RKO (cell line): ENCODE data around the gene SPAG5.
"Not testable (repeated sequence)": the region's sequence is repeated elsewhere in the genome, so short reads cannot be mapped to it uniquely, and the experiment has no call there.

Experiments
- DNase-seq: peaks from one replicate; pipeline ENCODE4 v3.0.0-alpha.2; 2016; ENCODE audit warnings: low spot score

SPAG5 gene

DNA sequence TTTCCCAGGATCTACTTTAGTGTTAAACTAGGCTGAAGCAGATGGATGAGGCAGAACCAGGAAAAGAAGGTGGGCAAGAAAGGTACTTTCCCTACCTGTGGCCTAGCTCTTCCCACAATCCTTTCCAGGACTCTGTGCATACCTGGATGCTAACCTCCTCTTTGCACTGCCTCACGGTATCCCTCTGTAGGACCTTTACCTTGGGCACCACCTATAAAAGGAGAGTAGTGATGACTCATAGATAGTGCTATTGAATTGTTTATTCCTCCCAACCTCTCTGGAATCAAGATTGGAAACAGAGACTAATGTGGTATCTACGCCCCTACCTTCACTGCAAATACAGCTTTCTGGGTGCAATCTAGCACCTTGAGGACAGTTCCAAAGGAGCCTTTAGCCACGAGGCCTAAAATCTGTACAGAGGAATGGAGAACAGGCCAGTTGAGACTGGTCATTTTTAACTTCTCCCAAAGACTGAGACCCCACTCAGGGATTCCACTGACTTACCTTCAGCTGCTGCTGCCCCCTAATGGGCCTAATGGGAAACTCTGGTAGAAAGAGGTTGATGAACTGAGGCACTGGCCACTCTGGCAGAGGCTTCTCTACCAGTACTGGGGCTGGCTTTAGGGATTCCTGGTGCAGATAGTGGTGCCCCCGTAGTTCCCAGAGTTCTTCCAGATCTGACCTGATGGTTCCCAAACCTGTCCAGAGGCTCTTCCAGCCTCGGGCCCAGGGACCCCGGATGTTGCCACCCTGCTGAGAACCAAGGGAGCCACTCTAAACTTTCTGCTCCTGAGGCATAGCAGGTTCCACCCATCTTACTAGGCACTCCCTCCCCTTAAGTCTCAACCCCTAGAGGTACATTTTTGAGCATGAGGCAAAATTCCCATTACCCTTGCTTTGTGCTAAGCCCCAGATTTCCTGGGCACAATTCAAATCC lies 14.4 kb upstream of the SPAG5 start:
- DNase-seq = peak; percentile 18

DNA sequence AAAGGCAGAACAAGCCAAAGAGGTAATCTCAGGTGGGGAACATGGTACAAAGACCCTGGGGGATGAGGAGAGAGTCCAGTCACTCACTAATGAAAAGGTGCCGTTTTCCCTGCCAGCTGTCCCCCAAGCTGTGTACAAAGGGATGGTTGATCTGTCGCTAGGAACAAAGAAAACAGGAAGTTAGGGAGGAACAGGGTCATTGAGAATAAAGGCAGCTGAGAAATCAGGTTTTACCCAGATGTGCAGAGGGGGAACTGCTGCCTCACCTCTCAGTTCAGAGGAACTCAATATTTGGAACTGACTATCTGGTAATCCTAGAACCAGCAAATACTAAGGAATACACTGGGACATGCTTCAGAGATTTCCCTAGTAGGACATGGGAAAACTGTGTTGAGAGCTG lies 13.7 kb upstream of the SPAG5 start:
- no peak for DNase-seq

DNA sequence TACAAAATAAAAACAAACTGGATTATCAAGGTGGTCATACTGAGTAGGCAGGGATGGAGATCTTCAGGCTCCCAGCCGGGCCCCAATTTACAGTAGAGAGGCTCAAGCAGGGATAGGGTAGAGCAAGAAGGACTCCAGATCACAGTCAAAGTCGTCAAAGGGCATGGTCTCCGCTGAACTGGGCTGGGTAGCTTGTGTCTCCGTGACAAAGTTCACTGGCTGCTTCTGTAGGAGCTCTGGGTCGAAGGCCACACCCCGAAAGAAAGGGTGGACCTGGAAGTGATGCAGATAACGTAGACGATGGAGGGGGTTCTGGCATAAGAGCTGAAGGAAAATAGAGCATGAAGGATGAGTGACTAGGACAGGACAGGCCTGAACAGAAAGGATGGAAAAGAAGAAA lies 11.6 kb upstream of the SPAG5 start:
- no peak for DNase-seq

DNA sequence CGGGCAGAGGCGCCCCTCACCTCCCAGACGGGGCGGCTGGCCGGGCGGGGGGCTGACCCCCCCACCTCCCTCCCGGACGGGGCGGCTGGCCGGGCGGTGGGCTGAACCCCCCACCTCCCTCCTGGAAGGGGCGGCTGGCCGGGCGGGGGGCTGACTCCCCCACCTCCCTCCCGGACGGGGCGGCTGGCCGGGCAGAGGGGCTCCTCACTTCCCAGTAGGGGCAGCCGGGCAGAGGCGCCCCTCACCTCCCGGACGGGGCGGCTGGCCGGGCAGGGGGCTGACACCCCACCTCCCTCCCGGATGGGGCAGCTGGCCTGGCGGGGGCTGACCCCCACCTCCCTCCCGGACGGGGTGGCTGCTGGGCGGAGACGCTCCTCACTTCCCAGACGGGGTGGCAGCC lies 5.2 kb upstream of the SPAG5 start:
- not testable (repeated sequence) for DNase-seq

DNA sequence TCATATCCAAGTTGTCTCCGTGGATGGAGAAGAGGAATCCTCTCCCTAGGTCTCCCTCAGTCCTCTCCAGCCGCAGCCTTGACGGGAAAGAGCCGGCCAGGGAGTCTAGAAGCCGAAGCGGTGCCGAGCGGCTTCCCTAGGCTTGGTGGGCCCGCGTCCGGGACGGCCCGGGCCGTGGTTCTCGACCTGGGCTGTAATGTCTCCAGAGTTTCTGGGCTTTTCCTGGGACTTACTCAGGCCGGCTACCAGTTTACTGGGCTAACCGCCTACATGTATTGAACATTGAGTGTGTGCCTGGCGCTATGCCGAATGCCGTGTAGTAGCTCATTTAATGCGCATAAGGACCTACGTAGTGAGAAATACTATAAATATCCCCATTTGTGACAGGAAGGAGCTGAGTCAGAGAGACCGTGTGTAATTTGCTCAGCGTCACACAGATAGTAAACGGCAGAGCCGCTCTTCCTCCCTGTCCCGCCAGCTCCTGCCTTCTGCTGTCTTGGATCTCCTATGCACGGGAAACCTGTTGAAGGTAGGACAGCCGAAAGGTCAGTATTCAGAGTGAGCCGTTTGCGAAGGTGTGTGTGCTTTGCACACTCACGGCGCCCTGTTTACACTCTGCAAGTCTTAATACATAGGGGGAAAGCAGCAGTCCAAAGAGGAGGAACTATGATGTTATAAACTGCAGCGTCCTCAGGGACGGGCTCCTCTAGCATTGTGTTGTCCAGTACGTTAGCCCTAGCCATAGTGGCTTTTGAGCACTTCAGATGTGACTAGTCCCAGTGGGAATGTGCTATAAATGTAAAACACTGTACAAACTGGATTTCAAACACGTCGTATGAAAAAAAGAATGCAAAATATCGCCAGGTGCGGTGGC lies 723 bp upstream of the SPAG5 start:
- peak; percentile 100 for DNase-seq

DNA sequence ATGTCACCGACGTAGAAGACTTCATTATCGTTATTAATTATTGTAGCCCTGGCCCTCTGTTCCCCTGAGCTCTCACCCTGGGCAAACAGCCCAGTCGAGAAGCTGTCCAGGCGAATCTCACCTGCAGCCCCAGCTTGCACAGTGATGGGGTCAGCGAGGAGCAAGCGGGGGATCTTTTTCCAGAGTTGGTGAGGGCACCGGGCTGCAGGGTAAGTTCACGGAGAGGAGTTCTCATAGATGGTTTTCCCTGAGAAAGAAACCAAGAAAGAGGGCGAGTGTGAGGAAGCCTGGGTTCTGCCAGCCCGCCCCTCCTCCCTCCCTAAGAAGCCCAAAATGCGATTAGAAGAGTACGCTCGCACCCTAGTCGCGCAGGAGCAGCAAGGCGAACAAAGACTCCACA lies 436 bp downstream of the SPAG5 start:
- DNase-seq = peak; percentile 2

DNA sequence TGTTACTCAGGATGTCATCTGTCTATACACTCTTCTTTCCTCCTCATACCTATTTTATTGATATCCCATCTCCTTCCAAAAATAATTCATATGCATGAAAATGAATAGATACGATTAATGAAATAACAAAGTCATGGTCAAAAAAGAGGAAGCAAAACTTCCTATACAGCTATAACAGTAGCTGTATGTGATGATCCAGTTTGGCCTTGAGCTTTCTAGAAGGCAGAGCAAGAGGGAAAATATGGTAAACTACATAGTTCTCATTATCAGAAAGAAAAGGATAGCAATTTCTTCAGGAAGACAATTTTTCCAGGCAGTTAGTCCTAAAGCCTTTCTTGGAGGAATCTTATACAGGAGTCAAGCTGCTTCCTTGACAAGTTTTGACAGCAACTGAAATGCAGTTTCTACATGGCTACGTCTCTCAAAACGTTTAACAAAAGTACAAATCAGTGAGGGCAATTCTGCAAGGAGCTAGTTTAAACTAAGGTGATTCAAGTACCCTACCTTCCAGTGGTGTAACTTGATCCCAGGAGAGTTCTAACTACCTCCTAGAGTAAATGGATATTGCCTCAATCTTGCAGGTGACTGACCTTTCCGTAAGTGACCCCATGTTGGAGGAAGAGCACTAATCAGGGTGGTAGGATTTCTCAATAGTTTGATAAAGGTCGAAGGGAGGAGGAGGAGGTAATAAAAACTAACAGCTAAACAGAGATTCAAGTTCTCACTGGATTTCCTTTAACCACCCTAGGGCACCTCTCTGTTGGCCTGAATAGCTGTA lies 1.0 kb downstream of the SPAG5 start:
- no peak for DNase-seq

DNA sequence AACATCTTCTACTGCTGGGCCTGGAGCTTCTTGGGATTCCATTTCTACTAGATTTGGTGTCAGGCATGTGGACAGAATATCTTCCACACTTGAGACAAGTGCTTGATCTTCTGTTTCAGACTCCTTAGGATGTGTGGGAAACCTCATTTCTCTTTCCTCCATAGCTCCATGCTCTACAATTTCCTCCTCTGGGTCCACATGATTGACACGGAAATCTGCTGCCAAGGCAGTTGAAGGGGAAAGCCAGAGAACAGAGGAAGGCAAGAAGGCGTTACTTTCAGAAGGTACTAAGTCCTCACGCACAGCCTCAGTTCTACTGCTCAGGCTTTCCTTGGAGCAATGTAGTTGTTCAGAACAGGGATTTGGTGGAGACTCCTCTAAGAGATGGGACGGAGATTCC lies 6.6 kb downstream of the SPAG5 start:
- DNase-seq = no peak

DNA sequence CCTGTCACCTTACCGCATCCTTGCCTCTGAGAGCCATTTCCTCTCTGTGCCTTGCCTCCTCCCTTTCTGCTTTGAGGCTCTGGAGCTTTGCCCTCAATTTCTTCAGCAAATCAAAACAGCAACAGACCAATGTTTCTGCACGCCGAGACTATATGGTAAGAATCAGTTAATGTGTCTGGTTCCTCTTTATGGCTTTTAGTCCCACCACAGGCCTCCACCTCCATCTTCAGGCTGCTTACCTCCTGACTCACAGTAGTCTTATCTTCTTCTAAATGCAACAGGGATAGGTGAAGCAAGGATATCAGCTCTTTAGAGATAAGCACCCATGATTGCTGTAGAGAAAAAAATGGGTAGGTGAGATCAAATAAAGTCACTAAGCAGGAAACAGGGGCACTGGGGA lies 13.0 kb downstream of the SPAG5 start:
- DNase-seq = no peak

DNA sequence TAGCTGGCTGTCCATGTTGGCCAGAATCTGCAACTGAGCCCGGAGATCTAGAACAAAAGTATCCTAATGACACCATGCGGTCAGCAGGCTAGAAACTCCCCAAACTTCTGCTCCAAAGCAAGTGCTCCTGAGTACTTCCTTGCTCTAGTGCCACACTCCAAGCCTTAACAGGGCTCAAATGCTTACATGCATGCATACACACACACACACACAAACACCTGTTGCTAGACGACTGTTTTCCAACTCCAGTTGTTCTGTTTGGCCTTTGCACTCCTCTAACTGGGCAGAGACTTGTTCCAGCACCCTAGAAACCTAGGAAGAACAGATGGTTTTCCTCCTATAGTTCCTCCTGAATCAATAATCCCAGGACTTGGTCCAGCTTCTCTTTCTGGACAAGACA lies 14.4 kb downstream of the SPAG5 start:
- no peak for DNase-seq

DNA sequence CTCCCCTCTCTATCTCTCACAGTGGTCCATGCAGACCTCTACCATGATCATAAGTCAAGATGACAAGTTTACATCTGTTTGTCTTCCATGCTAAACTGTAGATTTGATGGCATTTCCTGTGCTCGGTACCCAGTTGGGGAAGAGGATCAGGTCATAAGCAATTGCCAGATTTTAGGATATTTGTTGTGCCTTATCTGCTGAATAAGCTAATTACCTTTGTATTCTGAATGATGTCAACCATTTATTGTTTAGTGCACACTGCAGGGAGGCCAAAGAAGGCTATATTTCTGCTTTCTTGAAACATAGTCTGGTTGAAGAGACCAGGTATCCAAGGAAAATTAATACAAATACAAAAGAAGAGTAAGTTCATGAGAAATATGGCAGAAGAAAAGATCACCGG lies 16.3 kb downstream of the SPAG5 start:
- DNase-seq = no peak

DNA sequence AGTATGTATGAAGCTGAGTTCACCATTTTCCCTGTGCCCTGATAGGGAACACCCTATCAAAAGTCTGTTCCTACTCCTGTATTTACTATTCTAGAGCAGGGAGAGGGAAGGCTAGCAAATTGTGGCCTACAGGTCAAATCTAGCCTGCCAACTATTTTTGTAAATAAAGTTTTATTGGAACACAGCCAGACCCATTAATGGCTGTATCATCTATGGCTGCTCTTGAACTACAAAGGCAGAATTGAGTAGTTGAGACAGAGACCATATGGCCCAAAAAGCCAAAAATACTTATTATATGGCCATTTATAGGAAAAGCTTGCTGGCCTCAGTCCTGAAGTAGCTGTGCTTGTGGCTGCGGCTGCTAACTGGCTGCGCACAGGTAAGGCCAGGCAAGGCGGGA lies 17.9 kb downstream of the SPAG5 start:
- DNase-seq = no peak

DNA sequence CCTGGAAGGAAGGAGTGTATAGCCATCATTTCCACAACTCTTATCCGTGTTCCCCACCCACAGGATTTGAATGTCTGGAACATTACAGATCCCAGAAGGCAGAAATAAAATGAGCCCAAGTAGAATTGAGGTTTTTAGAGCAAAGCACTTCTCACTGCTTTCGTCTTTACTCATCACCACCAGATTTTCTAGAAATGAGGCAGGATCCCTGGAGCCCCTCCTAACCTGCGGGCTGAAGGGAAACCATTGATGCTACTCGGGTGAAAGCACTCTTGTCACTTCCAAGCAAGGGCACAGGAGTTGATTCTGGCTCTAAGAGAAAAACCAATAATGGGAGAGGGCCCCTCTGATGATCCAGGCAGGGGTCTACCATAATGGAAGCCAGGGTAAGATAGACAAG lies 19.3 kb downstream of the SPAG5 start:
- no peak for DNase-seq

DNA sequence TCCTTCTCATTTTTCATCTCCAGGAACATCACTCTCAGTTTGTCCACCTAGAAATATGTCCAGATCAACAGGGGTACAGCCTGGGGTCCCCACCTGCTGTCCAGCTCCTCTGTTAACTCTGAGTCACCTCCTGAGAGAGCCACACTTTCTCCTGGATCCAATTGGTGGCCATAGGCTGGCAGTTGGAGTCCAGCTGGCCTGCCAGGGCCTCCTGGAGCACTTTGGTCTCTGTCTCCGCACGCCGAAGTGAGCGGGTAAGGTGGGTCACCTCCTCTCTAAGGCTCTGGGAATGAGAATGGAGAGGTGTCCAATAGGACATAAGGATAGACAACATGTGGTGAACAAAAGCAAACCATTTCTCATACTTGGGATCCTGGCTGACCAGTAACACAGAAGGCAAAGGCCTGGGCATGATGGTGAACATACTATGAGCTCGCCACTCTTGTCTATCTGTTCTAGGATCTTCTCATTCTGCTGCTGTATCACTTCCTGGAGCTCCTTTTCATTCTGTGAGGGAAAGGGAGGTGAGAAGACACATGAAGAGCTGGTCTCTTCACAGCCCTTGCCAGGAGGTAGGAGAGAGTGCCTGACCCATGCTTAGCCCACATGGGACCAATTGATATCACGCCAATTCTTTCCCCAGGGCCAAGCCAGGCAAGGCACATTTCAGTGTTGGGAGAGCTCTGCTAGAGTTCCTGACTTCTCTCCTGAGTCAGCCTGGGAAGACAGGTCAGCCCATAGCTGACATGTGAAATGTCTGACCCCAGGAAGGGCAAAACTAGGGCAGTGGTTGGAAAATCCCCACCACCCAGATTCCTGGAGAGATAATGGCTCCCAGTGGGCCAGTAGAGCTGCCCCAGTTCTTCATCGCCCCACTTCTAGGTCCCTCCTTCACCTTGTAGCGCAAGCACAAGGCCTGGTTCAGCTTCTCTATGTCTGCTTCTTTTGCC lies 20.3 kb downstream of the SPAG5 start:
- DNase-seq = no peak

DNA sequence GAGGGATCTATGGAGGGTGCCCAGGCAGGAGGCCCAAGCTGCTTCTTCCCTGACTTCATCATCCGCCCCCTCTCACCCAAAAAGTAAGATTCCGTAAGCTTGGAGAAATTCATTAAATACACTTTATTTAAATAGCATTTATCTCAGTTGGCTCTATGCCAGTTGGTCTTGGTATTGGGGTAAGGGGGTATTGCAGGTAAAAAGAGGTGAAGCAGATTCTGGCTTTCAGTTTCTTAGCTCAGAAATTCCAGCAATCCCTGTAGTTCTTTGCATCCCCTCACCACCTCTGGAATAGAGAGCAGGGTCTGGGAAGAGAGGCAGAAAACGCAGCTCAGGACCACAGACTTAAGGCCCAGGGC lies 21.4 kb downstream of the SPAG5 start:
- DNase-seq = no peak

DNA sequence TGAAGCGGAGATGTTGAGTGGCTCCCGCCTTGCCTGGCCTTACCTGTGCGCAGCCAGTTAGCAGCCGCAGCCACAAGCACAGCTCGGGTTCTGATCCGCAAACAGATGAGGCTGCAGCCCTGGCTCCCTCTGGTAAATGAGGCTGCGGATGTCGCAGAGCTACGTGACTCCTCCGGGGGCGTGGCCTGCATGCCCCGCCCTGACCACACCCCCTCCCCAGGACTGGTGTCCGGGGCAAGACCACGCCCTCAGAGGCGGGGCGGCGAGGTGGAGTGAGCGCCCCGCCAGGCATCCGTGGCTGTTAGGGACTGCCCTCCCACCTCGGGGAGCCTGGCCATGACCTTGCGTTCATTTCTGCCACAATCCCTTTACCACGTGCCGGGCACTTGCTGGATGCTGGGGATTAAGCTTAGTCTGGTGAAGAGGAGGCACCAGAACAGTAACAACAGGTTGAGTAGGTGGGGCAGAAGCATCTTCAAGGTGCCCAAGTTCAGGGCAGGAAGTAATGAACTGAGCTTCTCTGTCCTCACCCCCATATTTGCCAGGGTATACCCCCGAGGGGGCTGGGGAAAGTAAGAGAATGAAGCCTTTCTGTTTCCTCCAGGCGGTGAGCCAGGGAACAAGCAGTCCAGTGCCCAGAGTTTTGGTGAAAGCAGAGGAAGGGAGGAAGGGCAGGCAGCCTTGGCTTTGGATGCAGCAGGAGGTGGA lies 21.9 kb downstream of the SPAG5 start, which contains the start of gene ALDOC:
Gene ALDOC, minus strand, starts transcription at position 138 of the 708 bp plus-strand sequence. CDS start 1,363 bp downstream, outside the sequence.
- peak; percentile 96 for DNase-seq

DNA sequence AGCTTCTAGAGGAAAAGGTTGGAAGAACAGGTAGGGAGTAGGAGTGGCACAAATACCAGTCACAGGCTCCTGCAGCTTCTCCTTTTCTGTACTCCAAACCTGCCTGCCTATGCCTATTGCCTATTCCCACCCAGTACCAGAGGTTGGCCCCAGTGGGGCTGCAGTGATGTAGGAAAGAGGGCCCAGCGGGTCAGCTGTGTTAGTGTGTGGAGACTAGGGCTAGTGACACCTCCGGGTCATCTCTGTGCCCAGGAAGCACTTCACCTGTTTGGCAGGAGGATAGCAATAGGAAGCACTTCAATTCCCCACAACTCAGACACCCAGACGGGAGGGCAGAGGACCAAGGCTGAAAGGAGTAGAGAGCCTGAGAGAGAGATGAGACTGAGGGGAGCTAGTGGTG lies 22.8 kb downstream of the SPAG5 start:
- DNase-seq = not testable (repeated sequence)

DNA sequence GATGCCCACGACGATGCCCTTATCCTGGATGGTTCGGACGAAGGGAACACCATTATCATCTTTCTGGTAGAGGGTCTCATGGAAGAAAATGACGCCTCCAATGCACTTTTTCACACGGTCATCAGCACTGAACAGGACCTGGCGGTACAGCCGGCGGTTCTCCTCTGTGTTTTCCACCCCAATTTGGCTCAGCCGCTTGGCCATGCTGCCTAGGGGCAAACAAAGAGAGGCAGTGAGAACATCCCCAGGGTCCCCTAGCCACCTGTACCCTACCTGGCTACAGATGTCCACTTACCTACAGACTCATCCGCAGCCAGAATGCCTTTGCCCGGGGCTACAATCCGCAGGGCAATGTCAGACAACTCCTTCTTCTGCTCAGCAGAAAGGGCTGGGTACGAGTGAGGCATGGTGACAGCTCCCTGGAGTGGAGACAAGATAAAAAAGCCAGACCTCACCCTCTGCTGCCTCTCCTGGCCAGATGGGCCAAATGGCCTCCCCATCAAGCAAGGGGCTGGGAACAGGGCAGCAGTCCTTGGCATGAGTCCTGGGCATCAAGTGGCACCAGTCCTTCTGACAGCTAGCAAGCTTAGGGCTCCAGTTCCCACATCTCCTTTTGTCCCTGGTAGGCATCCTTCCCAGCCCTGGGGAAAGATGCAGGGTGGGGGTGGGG lies 23.6 kb downstream of the SPAG5 start:
- no peak for DNase-seq

DNA sequence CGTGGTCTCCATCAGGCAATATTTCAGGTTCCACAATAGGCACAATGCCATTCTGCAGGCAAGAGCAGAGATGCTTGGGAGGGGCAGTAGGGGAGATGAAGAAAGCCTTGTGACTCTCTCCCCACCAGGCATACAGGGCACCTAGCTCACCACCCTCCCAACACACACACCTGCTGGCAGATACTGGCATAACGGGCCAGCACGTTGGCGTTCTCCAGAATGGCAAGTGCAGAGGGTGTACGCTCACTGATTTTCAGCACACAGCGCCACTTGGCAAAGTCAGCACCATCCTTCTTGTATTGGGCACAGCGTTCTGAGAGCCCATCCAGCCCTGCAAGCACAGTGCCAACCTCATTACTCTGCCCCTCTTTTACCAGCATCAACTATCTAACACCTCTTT lies 24.3 kb downstream of the SPAG5 start:
- no peak for DNase-seq

DNA sequence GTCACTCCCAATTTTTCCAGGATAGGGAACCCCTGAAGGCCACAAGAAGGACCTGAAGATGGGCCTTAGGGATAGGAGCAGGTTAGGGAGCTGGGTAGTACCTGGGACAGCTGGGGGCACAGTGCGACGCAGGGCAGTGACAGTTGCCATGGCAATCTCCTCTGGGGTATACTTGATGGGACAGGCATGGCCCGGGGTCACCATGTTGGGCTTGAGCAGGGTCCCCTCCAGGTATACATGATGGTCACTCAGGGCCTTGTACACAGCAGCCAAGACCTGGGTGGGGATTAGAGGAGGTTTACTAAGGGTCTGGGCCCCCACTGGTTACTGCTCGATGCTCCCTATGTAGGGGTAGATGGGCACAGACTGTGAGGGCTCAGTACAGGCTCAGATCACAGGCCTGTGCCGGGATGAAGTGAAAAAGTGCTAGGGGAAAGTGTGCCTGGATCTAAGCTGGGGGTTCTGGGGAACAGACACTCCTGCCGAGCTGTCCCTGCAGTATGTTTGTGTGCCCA lies 24.8 kb downstream of the SPAG5 start:
- DNase-seq = no peak
